Kidney capillary endothelial cell (primary cell): ENCODE results near the gene ZBED5.

Experiments used
- DNase-seq: peaks from one replicate; pipeline ENCODE4 v3.0.0-alpha.2; 2018; ENCODE audit warnings: low spot score

ZBED5 gene

GRCh38 chr11:10878408-10879214 lies 20.8 kb upstream of the ZBED5 start:
- DNase-seq, result peak; percentile 26

GRCh38 chr11:10876158-10876557 lies 18.3 kb upstream of the ZBED5 start:
- DNase-seq, result no peak

DNA sequence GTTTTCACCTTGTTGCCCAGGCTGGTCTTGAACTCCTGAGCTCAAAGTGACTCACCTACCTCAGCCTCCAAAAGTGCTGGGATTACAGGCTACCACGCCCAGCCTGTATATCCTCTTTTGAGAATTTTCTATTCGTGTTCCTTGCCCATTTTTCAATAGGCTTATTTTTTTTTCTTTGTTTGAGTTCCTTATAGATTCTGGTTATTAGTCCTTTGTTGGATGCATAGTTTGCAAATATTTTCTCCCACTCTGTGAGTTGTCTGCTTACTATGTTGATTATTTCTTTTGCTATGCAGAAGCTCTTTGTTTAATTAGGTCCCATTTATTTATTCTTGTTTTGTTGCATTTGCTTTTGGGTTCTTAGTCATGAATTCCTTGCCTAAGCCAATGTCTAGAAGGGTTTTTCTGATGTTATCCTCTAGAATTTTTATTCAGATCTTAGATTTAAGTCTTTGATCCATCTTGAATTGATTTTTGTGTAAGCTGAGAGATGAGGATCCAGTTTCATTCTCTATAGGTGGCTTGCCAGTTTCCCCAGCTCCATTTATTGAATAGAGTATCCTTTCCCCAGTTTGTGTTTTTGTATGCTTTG lies 17.7 kb upstream of the ZBED5 start:
- DNase-seq, result no peak

GRCh38 chr11:10872097-10872496 lies 14.2 kb upstream of the ZBED5 start:
- no peak for DNase-seq

GRCh38 chr11:10868352-10868751 lies 10.5 kb upstream of the ZBED5 start:
- no peak for DNase-seq

DNA sequence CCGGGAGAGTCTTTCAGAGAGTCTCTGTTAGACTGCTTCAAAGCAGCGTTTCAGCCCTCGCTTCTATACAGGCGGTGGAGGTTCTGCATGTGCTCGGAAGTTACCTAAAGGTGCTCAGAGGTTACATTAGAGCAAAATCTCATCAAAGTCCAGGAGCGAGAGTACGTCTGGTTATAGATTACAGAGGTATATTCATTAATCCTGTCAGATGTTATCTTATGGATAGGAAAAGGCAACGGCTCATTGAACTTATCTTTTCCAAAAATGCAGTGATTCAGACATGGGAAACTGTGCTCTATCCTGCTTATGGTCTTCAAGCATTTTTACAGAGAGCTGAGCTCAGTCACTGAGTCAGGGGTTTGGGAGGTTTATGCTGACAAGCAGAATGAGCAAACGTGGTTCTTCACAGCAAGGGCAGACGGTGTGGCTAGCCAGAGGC lies 9.1 kb upstream of the ZBED5 start:
- DNase-seq, result no peak

- no peak for DNase-seq
Measured at GRCh38 chr11:10865837-10866270, 8.0 kb upstream of the ZBED5 start.

DNA sequence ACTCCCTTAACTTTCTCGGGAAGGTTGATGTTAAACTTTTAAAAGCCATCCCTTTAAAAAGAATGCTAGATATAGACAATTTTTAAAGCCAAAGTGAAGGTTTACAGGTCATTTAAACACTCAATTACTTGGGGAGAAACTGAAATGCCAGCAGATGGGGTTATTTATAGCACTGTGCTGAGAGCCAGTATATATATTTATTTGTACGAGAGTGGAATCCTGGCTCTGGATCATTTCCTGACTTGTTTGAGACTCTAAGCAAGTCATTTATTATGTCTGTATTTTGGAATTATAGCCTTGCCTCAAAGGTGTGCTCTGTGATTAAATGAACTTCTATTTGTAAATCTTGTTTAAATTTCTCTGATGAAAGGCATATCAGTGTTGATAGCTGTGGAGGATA lies 6.8 kb upstream of the ZBED5 start:
- no peak for DNase-seq

DNA sequence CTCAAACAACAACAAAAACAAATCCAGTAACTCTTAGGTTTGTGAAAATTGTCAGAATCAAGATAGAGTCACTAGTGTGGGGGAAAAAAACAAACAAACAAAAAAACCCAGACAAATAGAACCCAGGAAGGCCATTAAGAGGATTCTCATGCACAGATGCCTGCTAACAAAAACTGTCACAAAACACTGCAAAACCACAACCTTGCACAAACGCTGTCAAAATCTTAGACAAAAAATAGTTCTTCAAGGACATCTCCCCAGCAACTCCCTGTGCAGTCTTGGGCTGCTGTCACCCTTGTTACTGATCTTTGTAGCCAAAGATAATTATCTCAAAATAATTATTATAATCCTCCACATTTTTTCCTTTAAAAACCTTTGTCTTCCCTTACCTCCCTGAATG lies 4.6 kb upstream of the ZBED5 start:
- DNase-seq, result no peak

- no peak for DNase-seq
Measured at GRCh38 chr11:10861799-10862198, 3.9 kb upstream of the ZBED5 start.

GRCh38 chr11:10861047-10861446 lies 3.2 kb upstream of the ZBED5 start:
- no peak for DNase-seq

DNA sequence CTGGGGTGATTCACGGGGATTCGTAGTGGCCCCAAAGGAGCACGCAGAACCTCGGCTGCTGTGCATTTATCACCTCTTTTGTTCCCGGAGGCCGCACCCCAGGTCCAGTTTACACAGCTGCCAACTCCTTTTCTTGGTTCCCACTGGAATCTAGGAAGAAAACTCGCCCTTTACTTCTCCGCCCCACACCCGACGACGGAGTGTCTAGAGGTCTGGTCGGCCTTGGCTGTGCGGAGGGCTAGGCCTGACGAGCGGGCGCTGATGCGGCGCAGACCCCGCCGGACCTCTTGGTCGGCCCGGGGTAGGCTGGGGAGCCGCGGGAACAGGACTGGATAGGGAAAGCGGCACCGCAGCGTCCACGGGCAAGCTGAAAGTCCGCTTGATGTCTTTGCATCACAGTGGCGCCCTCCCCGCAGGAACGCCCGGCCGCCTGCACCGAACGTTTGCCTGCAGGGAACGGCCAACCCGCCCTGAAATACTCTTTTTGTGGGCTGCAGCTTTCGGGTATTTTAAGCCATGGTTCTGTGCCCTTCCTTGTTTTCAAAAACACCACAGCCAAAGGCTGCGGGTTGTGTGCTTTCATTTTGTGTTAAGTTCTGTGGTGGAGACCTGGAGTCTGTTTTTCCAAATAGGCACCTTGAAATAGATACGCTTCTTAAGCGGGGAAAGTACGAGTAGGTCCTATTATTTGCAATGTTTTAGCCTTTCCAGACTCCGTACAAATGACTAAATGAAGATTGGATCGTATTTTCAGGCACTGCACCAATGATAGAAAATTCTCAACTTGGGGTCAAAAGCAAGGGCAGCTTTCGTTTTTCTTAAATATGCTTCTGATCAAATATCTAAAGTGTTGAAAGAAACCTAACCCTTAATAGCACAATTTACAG lies 829 bp upstream of the ZBED5 start:
- DNase-seq, result peak; percentile 28

DNA sequence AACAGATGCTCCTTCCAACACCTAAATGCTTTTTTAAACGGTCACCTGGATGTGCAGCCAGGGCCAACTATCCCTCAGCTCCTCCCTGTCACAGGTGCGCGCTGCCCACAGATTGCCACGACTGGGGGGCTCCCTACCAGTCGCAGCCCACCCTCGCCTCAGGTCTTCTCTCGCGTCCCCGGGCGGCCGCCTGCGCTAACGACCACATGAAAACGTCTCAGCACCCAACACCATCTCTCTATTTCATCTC lies 469 bp downstream of the ZBED5 start:
- no peak for DNase-seq

- DNase-seq, result peak; percentile 63
Measured at GRCh38 chr11:10856689-10857458, 979 bp downstream of the ZBED5 start.

GRCh38 chr11:10855295-10855694 lies 2.6 kb downstream of the ZBED5 start:
- DNase-seq, result no peak

DNA sequence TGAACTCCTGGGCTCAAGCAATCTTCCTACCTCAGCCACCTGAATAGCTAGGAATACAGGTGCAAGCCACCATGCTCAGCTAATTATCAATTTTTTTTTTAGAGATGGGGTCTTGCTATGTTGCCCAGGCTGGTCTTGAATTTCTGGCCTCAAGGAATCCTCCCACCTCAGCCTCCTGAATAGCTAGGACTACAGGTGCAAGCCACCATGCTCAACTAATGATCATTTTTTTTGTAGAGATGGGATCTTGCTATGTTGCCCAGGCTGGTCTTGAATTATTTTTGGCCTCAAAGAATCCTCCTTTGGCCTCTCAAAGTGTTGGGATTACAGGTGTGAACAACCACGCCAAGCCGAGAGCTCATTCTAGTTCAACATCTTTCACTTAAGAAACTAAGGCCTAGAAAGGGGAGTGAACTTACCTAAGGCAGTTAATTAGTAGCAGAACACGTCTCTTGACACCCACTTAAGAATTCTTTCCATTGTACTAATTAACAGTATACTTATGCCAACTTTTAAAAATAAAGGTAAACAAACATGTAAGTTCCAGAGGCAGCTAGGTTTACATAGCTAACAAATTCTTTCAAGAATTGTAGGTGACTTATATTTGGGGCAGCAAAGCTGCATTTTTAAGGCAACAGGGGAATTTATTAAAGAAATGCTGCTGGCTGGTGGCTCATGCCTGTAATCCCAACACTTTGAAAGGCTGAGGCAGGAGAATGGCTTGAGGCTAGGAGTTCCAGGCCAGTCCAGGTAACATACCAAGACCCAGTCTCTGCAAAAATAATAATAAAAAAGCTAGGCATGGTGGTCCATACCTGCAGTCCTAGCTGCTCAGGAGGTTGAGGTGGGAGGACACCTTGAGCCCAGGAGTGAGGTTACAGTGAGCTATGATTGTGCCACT lies 9.6 kb downstream of the ZBED5 start:
- no peak for DNase-seq

- DNase-seq, result no peak
Measured at GRCh38 chr11:10846660-10847059, 11.2 kb downstream of the ZBED5 start.

- DNase-seq, result no peak
Measured at GRCh38 chr11:10845589-10845988, 12.3 kb downstream of the ZBED5 start.

GRCh38 chr11:10844796-10845195 lies 13.1 kb downstream of the ZBED5 start:
- DNase-seq, result no peak

GRCh38 chr11:10844356-10844755 lies 13.5 kb downstream of the ZBED5 start:
- DNase-seq, result no peak

DNA sequence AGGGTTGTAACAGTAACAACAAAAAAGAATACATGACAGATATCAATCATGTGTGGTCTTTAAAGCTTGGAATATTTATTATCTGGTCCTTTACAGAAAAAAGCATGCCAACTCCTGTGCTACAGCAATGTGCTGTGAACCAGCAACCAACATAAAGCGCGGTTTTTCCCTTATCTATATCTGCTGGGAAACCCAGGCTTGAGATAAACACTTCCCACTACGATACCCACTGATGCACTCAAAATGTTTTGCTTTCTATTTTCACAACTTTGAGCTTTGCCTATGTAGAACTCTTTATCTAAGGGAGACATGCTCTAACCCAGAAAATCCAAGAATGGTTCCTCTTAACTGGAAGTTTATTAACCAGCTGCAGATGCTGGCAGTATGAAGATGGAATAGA lies 19.0 kb downstream of the ZBED5 start:
- DNase-seq, result no peak
